HuH-7 (cell line): ENCODE measurements around the gene LARGE2.

Experiments
- DNase-seq: peaks from one replicate; pipeline ENCODE4 v3.0.0; 2011; ENCODE audit warnings: low spot score

LARGE2 gene

GRCh38 chr11:45917286-45917622, 5.2 kb upstream of the LARGE2 start:
- DNase-seq = no peak

GRCh38 chr11:45917623-45918330, 4.7 kb upstream of the LARGE2 start, which contains the start of gene PEX16:
PEX16 (minus strand) TSS chr11:45917877; CDS start chr11:45917811, 66 bp downstream.
- peak; percentile 99 for DNase-seq

GRCh38 chr11:45918331-45918941, 4.0 kb upstream of the LARGE2 start:
- peak; percentile 98 for DNase-seq

GRCh38 chr11:45918962-45919675, 3.3 kb upstream of the LARGE2 start:
- DNase-seq = no peak

- DNase-seq = no peak
Observed at GRCh38 chr11:45919806-45920530, 2.5 kb upstream of the LARGE2 start.

- no peak for DNase-seq
Observed at GRCh38 chr11:45920531-45921477, 1.7 kb upstream of the LARGE2 start.

- DNase-seq = peak; percentile 73
Observed at GRCh38 chr11:45921561-45922424, 663 bp upstream of the LARGE2 start.

- DNase-seq = no peak
Observed at GRCh38 chr11:45924036-45924915, 1.8 kb downstream of the LARGE2 start.

GRCh38 chr11:45924927-45925326, 2.5 kb downstream of the LARGE2 start:
- no peak for DNase-seq

GRCh38 chr11:45925550-45925949, 3.1 kb downstream of the LARGE2 start:
- DNase-seq = no peak

- DNase-seq = no peak
Observed at GRCh38 chr11:45926001-45926401, 3.5 kb downstream of the LARGE2 start.

- DNase-seq = no peak
Observed at GRCh38 chr11:45926536-45927331, 4.3 kb downstream of the LARGE2 start.

GRCh38 chr11:45927332-45927683, 4.9 kb downstream of the LARGE2 start:
- no peak for DNase-seq

- DNase-seq = no peak
Observed at GRCh38 chr11:45927684-45928413, 5.4 kb downstream of the LARGE2 start.

GRCh38 chr11:45928535-45929215, 6.2 kb downstream of the LARGE2 start:
- DNase-seq = no peak

GRCh38 chr11:45929486-45930030, 7.1 kb downstream of the LARGE2 start:
- no peak for DNase-seq
